ENCODE measurements around the gene AGPS.
"Not testable (repeated sequence)": the region's sequence is repeated elsewhere in the genome, so short reads cannot be mapped to it uniquely, and the experiment has no call there.

AGPS gene

GRCh38 chr2:177391822-177392372 is 676 bp upstream of the AGPS start:
- no peak for DNase-seq

GRCh38 chr2:177393203-177393755 is 706 bp downstream of the AGPS start:
- no peak for DNase-seq

- no peak for DNase-seq
These were observed 1.4 kb downstream of the AGPS start for GRCh38 chr2:177393824-177394593.

GRCh38 chr2:177394594-177394973 is 2.0 kb downstream of the AGPS start:
- no peak for DNase-seq

GRCh38 chr2:177395351-177396065 is 2.9 kb downstream of the AGPS start:
- DNase-seq: no peak

GRCh38 chr2:177396703-177397460 is 4.3 kb downstream of the AGPS start:
- DNase-seq: no peak

- DNase-seq: no peak
These were observed 5.1 kb downstream of the AGPS start for GRCh38 chr2:177397481-177398289.

- DNase-seq: no peak
These were observed 5.7 kb downstream of the AGPS start for GRCh38 chr2:177398290-177398683.

GRCh38 chr2:177398791-177399190 is 6.2 kb downstream of the AGPS start:
- no peak for DNase-seq

- DNase-seq: no peak
These were observed 6.8 kb downstream of the AGPS start for GRCh38 chr2:177399376-177399775.

- no peak for DNase-seq
These were observed 7.9 kb downstream of the AGPS start for GRCh38 chr2:177400337-177400923.

- DNase-seq: no peak
These were observed 9.5 kb downstream of the AGPS start for GRCh38 chr2:177402096-177402495.

GRCh38 chr2:177403838-177404237 is 11.3 kb downstream of the AGPS start:
- no peak for DNase-seq

GRCh38 chr2:177404243-177404642 is 11.7 kb downstream of the AGPS start:
- DNase-seq: no peak

- DNase-seq: no peak
These were observed 12.6 kb downstream of the AGPS start for GRCh38 chr2:177405029-177405692.

- DNase-seq: no peak
These were observed 13.6 kb downstream of the AGPS start for GRCh38 chr2:177406182-177406581.

GRCh38 chr2:177407031-177407430 is 14.5 kb downstream of the AGPS start:
- DNase-seq: no peak

GRCh38 chr2:177410629-177411028 is 18.1 kb downstream of the AGPS start:
- DNase-seq: not testable (repeated sequence)

- DNase-seq: no peak
These were observed 21.1 kb downstream of the AGPS start for GRCh38 chr2:177413703-177414102.

GRCh38 chr2:177419274-177419673 is 26.7 kb downstream of the AGPS start:
- no peak for DNase-seq

- no peak for DNase-seq
These were observed 29.7 kb downstream of the AGPS start for GRCh38 chr2:177422271-177422670.

All from stimulated activated CD4-positive, alpha-beta T cell treated with anti-CD3 and anti-CD28 coated beads, Interleukin-12 subunit alpha, Interleukin-12 subunit beta, amount 100 ng/mL, for 4 hours (primary cell).